WTC11 (cell line): ENCODE results near the gene ACVR2B. TPM values are rescaled to one million over a fixed set of nuclear protein-coding genes. Genes with fewer than 3 reads are reported as not detected.

Source experiments
- ATAC-seq: fragments of 200-7000 bp; cut with Tn5 transposase; 2 replicates; pipeline ENCODE4 v1.10.0; 2021; ENCODE audit warnings: mild to moderate bottlenecking, moderate library complexity
- CTCF ChIA-PET: fragments of 300-600 bp; sonication (Branson Sonifier 250); formaldehyde crosslinking; loops from one replicate; lab custom pipeline; 2021; ENCODE audit warnings: antibody characterized with exemption; lab: Charles Lee
- POLR2A ChIA-PET: fragments of 350-600 bp; sonication (Branson Sonifier 250); formaldehyde crosslinking; loops from one replicate; lab custom pipeline; 2021; ENCODE audit warnings: antibody characterized with exemption; lab: Charles Lee
- DNase-seq: peaks from one replicate; pipeline ENCODE4 v3.0.0; 2021; ENCODE audit warnings: low spot score
- H3K27ac Mint-ChIP-seq: 2 replicates; pipeline ENCODE4 v1.8.0; 2021; ENCODE audit warnings: mixed read lengths
- H3K27me3 Mint-ChIP-seq: 2 replicates; pipeline ENCODE4 v1.8.0; 2021; ENCODE audit warnings: low read depth, mild to moderate bottlenecking, moderate library complexity, mixed read lengths
- H3K36me3 Mint-ChIP-seq: 2 replicates; pipeline ENCODE4 v1.8.0; 2021; ENCODE audit warnings: mixed read lengths
- H3K4me1 Mint-ChIP-seq: 2 replicates; pipeline ENCODE4 v1.8.0; 2022; ENCODE audit warnings: mixed read lengths
- H3K4me3 Mint-ChIP-seq: 2 replicates; pipeline ENCODE4 v1.8.0; 2021; ENCODE audit warnings: mild to moderate bottlenecking, moderate library complexity, mixed read lengths
- H3K9me3 Mint-ChIP-seq: 2 replicates; pipeline ENCODE4 v1.8.0; 2021; ENCODE audit warnings: mixed read lengths
- ARID4B ChIP-seq: sonication (generic); formaldehyde crosslinking; IDR thresholded peaks from 2 replicates; pipeline ENCODE4 v1.8.0; 2023; ENCODE audit warnings: missing genetic modification reagents, mild to moderate bottlenecking, borderline replicate concordance
- CBFB ChIP-seq: sonication (generic); formaldehyde crosslinking; IDR thresholded peaks from 2 replicates; pipeline ENCODE4 v1.8.1; 2022; ENCODE audit warnings: mild to moderate bottlenecking, low read depth, missing genetic modification reagents
- CREM ChIP-seq: sonication (generic); formaldehyde crosslinking; IDR thresholded peaks from 2 replicates; pipeline ENCODE4 v1.8.1; 2022; ENCODE audit warnings: mild to moderate bottlenecking, missing genetic modification reagents, moderate library complexity
- CTCF ChIP-seq: fragments of 200-600 bp; IDR thresholded peaks from 2 replicates; pipeline ENCODE4 v1.8.0; 2022; ENCODE audit warnings: antibody characterized with exemption
- EMX1 ChIP-seq: fragments of 250-450 bp; sonication (Bioruptor Pico); IDR thresholded peaks from 2 replicates; pipeline ENCODE4 v1.8.0; 2021; ENCODE audit warnings: mild to moderate bottlenecking
- ETV6 ChIP-seq: sonication (generic); formaldehyde crosslinking; IDR thresholded peaks from 2 replicates; pipeline ENCODE4 v1.8.1; 2022; ENCODE audit warnings: mild to moderate bottlenecking, missing genetic modification reagents
- FOXJ3 ChIP-seq: sonication (generic); formaldehyde crosslinking; IDR thresholded peaks from 2 replicates; pipeline ENCODE4 v1.9.0; 2021; ENCODE audit warnings: missing genetic modification reagents, mild to moderate bottlenecking, borderline replicate concordance
- JUN ChIP-seq: sonication (generic); formaldehyde crosslinking; IDR thresholded peaks from 2 replicates; pipeline ENCODE4 v1.8.0; 2023; ENCODE audit warnings: mild to moderate bottlenecking, missing genetic modification reagents
- MLX ChIP-seq: sonication (generic); formaldehyde crosslinking; IDR thresholded peaks from 2 replicates; pipeline ENCODE4 v1.8.1; 2023; ENCODE audit warnings: mild to moderate bottlenecking, missing genetic modification reagents, moderate library complexity
- NR1H2 ChIP-seq: sonication (generic); formaldehyde crosslinking; IDR thresholded peaks from 2 replicates; pipeline ENCODE4 v1.9.0; 2021; ENCODE audit warnings: mild to moderate bottlenecking, moderate library complexity, missing genetic modification reagents
- PREB ChIP-seq: sonication (generic); formaldehyde crosslinking; IDR thresholded peaks from 2 replicates; pipeline ENCODE4 v1.8.1; 2022; ENCODE audit warnings: mild to moderate bottlenecking, missing genetic modification reagents, moderate library complexity, borderline replicate concordance
- RORB ChIP-seq: fragments of 250-450 bp; sonication (Bioruptor Pico); IDR thresholded peaks from 2 replicates; pipeline ENCODE4 v1.9.0; 2021; ENCODE audit warnings: mild to moderate bottlenecking
- SOX15 ChIP-seq: fragments of 250-450 bp; sonication (Bioruptor Pico); IDR thresholded peaks from 2 replicates; pipeline ENCODE4 v1.9.0; 2021; ENCODE audit warnings: mild to moderate bottlenecking
- USF1 ChIP-seq: sonication (generic); formaldehyde crosslinking; IDR thresholded peaks from 2 replicates; pipeline ENCODE4 v1.8.0; 2022; ENCODE audit warnings: mild to moderate bottlenecking, missing genetic modification reagents
- USF2 ChIP-seq: sonication (generic); formaldehyde crosslinking; IDR thresholded peaks from 2 replicates; pipeline ENCODE4 v1.8.1; 2023; ENCODE audit warnings: mild to moderate bottlenecking, missing genetic modification reagents, moderate library complexity
- ZNF121 ChIP-seq: sonication (generic); formaldehyde crosslinking; IDR thresholded peaks from 2 replicates; pipeline ENCODE4 v1.8.0; 2023; ENCODE audit warnings: missing genetic modification reagents
- ZNF138 ChIP-seq: sonication (generic); formaldehyde crosslinking; conservative IDR thresholded peaks from 2 replicates; pipeline ENCODE4 v1.8.1; 2022; ENCODE audit warnings: mild to moderate bottlenecking, moderate library complexity, missing genetic modification reagents
- ZNF317 ChIP-seq: sonication (generic); formaldehyde crosslinking; IDR thresholded peaks from 2 replicates; pipeline ENCODE4 v1.8.1; 2023; ENCODE audit warnings: low read depth, mild to moderate bottlenecking, moderate library complexity, missing genetic modification reagents, borderline replicate concordance
- ZNF396 ChIP-seq: fragments of 250-450 bp; sonication (Bioruptor Pico); IDR thresholded peaks from 2 replicates; pipeline ENCODE4 v1.8.0; 2021; ENCODE audit warnings: mild to moderate bottlenecking, moderate library complexity, borderline replicate concordance
- ZNF423 ChIP-seq: fragments of 250-450 bp; sonication (Bioruptor Pico); IDR thresholded peaks from 2 replicates; pipeline ENCODE4 v2.1.2; 2022; ENCODE audit warnings: mild to moderate bottlenecking, moderate library complexity
- ZSCAN18 ChIP-seq: fragments of 250-450 bp; sonication (Bioruptor Pico); IDR thresholded peaks from 2 replicates; pipeline ENCODE4 v2.1.2; 2022; ENCODE audit warnings: mild to moderate bottlenecking, moderate library complexity
- total RNA-seq: library from RNA; stranded (reverse); gene quantifications from 3 replicates; pipeline ENCODE4 v1.2.3, GENCODE V29; 2021
- TF ChIP-seq, protein P1 (sequence below): fragments of 250-450 bp; sonication (Bioruptor Pico); IDR thresholded peaks from 2 replicates; pipeline ENCODE4 v1.9.0; 2021; ENCODE audit warnings: moderate library complexity, mild to moderate bottlenecking, inconsistent platforms, borderline replicate concordance

Gene ACVR2B
- total RNA-seq, 1 experiment from 2014 or later: 104 TPM

- TF ChIP-seq ARID4B (CRISPR knock-in tag) (no peak), ZSCAN18 (no peak), ETV6 (CRISPR knock-in tag) (no peak), RORB (CRISPR knock-in tag) (no peak), PREB (CRISPR knock-in tag) (no peak), ZNF317 (CRISPR knock-in tag) (no peak), USF1 (CRISPR knock-in tag) (no peak)
Measured at GRCh38 chr3:38472342-38472741, 18.7 kb downstream of the ACVR2B start (continued).

DNA sequence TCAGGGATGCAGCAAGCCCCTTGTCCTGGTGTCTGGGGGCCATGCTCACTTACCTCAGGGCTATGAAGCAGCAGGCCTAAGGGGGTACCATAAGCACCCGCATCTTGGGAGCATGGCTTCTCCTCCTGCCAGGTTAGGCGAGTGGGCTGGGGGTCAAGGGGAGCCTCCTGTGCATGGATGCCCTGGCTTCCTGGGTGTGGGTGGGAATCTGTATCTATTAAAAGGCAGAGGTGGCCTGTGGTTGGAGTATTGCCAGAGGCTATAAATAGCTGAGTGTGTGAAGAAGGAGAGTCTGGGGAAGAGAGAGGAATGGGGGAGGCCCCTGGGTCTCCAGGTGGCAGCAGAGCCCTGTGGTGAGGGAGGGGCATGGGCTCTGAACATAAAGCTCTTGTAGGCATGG, 19.5 kb downstream of the ACVR2B start:
- ChIA-PET CTCF (no interaction called here), POLR2A (no interaction called here)
- TF ChIP-seq MLX (CRISPR knock-in tag) (no peak), NR1H2 (CRISPR knock-in tag) (no peak), JUN (CRISPR knock-in tag) (no peak), ETV6 (CRISPR knock-in tag) (no peak)
- no peak for DNase-seq
- peaks cover 24% of the 10 kb centered on the region for H3K4me1 Mint-ChIP-seq
- no peak for ATAC-seq
- H3K27ac Mint-ChIP-seq: peak overlapping the region; percentile 3; the same call in 1 of the 2 replicates
- no peaks in the 10 kb centered on the region for H3K27me3 Mint-ChIP-seq
- no peak overlapping the region for H3K4me3 Mint-ChIP-seq
- H3K9me3 Mint-ChIP-seq: peaks cover 25% of the 10 kb centered on the region
- peaks cover 25% of the 10 kb centered on the region for H3K36me3 Mint-ChIP-seq

DNA sequence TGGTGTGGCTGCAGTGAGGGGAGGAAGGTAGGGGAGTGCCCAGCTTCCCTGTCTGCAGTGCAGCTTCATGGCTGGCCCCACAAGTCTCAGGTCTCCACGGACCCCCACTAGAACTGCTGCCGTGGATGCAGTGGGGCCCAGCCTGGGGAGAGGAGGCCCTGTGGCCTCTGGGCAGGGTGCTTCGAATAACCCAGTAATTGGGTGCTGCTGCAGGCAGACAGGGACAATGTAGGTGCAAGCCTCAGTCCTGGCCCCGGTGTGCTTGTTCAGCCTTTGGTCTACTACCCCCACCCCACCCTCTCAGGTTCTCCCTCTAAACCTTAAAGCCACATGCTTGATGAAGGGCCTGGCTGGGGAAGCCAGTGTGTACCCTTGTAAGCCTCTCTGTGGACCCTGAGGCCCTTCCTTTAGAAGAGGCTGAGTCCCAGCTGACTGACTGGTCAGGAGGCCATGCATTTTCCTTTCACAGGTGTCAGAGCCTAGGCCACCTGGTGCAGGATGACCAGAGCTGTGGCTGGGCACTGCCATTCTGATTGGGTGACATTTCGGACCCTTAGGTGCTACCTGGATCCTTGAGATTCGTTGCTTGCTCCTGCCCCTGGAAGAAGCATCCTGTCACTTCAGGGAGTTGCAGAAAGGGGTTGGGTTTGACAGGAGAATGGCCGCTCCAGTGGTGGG, 21.4 kb downstream of the ACVR2B start:
- peaks cover 18% of the 10 kb centered on the region for H3K36me3 Mint-ChIP-seq
- ATAC-seq (no peak), DNase-seq (no peak)
- H3K4me3 Mint-ChIP-seq: no peak overlapping the region
- POLR2A ChIA-PET: no interaction called here
- no peaks in the 10 kb centered on the region for H3K27me3 Mint-ChIP-seq
- peaks cover 24% of the 10 kb centered on the region for H3K4me1 Mint-ChIP-seq
- H3K27ac Mint-ChIP-seq: no peak overlapping the region
- H3K9me3 Mint-ChIP-seq: peaks cover 7% of the 10 kb centered on the region
- CTCF ChIA-PET: no interaction called here
- no peak for TF ChIP-seq ZNF396 (CRISPR knock-in tag)
- TF ChIP-seq FOXJ3: no peak
- TF ChIP-seq ZNF138: no peak
- no peak for TF ChIP-seq USF2
- no peak for TF ChIP-seq EMX1 (CRISPR knock-in tag)
- TF ChIP-seq SOX15: no peak
- no peak for TF ChIP-seq CTCF
- TF ChIP-seq, protein P1, sequence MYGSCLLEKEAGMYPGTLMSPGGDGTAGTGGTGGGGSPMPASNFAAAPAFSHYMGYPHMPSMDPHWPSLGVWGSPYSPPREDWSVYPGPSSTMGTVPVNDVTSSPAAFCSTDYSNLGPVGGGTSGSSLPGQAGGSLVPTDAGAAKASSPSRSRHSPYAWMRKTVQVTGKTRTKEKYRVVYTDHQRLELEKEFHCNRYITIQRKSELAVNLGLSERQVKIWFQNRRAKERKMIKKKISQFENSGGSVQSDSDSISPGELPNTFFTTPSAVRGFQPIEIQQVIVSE (CRISPR knock-in tag): no peak
- no peak for TF ChIP-seq CREM (CRISPR knock-in tag)
- no peak for TF ChIP-seq ZNF423 (CRISPR knock-in tag)
- no peak for TF ChIP-seq CBFB
- TF ChIP-seq ZNF121: no peak
